HG03039 (cell line): ENCODE results near the gene CAMK1D.
"Not testable (repeated sequence)": the region's sequence is repeated elsewhere in the genome, so short reads cannot be mapped to it uniquely, and the experiment has no call there.

Experiments used
- ATAC-seq: cut with Tn5 transposase; IDR thresholded peaks from one replicate; pipeline ENCODE4 v1.9.1; 2021; ENCODE audit warnings: mild to moderate bottlenecking, moderate library complexity; ENCODE audit not compliant: unreplicated experiment

The CAMK1D gene

DNA sequence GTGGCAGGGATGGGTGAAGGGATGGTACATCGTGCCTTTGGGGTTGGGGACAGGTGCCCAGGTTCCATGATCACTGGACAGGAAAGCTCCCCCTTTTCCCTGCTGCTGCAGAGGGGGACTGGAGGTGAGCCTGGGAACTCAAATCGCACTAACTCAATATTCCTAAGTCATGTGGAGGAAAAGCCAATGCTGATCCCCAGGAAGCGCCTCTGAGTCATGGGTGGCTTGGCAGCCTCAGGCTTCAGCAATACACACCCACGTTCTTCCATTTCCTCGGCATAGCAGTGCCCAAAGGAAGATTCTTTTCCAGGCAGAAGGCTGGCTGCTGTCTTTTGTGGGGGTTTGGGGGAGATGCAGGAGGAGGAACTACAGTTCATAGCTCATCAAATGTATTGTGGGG, 486.4 kb downstream of the CAMK1D start:
- ATAC-seq: no peak

DNA sequence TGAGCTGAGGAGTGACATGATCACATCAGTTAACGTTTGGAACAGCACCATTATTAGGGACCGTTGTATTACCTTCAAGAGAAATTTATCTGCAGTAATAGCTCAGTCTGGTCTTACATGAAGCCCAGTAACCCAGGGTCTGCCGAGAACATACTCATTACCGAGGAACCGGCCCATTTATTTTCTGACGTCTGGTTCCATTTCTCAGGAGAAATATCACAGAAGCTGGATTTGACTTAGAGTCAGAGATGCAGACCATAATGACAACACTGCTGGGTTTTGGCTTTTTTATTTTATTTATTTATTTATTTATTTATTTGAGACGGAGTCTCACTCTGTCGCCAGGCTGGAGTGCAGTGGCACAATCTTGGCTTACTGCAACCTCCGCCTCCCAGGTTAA, 489.0 kb downstream of the CAMK1D start:
- no peak for ATAC-seq

DNA sequence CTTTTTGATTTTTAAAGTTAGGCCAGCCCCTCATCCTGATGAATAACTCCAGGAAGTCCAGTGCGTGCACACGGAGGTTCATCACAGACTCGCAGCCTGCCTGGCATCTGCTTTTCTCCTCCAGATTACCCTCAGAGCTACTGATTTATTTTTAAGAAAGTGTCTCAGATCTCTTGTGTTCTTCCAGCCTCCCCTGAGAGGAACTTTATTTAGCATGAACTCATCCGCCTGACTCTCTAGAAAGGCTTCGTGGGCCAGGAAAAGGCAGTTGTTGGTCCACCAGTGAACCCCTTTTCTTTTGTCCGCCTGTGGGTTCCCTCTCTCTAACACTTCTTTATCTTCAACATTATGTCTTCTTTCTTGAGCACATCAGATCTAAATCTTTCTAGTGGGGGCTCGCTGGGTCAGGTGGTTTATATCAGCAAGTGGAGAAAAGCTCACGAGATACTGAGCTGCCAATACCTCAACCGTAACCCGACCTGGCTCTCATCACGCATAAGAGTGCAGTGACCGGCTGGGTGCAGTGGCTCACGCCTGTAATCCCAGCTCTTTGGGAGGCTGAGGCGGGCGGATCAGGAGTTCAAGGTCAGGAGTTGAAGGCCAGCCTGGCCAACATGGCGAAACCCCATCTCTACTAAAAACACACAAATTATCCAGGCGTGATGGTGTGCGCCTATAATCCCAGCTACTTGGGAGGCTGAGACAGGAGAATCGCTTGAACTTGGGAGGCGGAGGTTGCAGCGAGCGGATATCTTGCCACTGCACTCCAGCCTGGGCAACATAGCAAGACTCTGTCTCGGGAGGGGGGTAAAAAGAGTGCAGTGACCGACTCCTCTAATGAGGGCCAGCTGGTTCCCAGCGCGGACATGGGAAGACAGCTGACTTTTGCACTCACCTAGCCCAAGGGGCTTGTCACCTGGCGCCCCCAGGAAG, 489.9 kb downstream of the CAMK1D start:
- ATAC-seq: no peak

DNA sequence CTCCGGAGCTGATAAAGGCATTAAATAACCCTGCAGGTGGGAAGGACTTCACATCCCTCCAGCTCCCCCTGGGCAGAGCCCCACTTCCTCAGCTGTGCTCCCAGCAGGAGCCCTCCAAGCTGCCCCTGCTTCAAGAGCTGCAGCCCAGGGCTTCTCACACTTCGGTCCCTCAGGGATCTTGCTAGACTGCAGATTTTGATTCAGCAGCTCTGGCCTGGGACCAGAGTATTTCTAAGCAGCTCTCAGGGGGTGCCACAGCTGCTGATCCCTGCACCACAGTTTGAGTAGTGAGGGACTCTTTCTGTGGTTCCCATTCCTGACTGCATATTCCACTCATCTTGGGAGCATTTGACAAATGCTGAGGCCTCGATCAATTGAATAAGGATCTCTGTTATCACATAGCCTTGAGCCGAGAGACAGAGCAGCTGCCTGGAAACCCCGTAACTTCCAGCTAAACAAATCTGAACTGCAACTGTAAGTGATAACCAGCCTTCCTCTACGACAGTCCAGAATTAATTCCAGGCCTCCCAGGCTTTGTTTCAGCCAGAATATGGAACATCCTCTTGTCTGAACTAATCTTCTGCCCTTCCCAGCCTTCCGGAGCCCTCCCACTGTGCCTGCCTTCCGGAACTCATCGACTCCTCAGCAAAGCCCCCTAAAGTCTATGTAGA, 490.7 kb downstream of the CAMK1D start:
- no peak for ATAC-seq

DNA sequence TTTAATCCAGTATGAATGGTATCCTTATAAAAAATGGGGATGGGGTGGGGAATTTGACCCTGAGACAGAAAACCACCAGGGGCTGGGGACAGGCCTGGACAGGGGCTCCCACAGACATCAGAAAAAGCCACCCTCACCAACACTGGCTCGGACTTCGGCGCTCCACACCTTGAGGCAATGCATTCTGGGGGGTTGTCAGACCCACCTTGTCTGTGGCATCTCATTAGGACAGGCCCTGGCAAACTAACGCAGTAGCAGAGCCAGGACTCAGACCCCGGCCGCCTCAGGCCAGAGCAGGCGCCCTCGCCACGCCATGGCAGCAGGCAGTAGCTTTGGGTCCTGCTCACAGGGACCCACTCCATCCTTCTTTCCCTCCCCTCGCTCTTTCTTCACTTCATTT, 492.1 kb downstream of the CAMK1D start:
- ATAC-seq: no peak

DNA sequence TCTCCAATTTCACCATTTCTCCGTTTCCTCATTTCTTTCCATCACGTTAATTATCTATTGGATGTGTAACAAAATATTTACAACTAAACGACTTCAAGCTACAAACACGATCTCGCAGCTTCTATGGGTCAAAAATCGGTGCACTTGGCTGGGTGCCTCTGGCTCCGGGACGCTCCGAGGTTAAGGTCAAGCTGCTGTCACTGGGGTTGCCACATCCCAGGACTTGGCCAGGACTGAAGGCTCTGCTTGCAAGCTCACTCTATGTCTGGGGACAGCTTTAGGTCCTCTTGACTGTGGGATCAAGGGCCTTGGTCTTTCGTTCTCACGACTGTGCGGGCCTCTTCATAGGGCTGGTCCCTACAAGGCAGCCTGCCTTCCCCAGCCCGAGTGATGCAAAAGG, 492.5 kb downstream of the CAMK1D start:
- ATAC-seq: no peak

DNA sequence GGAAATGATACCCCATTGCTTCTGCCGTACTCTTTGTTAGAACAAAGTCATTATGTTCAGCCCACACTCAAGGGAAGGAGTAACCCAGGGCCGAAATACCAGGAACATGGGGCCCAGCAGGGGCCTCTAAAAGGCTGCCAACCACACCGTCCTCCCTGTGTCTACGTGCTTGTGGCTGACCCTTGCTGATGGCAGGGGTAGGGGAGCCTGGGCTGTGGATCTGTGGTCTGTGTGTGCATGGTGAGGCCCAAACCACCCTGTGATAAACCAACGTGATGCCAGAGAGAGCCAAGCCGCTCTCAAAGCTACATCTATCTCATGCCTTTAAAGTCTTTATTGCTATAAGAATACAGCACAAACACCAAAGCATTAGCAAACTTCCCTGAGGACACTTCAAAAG, 493.0 kb downstream of the CAMK1D start:
- ATAC-seq: no peak

DNA sequence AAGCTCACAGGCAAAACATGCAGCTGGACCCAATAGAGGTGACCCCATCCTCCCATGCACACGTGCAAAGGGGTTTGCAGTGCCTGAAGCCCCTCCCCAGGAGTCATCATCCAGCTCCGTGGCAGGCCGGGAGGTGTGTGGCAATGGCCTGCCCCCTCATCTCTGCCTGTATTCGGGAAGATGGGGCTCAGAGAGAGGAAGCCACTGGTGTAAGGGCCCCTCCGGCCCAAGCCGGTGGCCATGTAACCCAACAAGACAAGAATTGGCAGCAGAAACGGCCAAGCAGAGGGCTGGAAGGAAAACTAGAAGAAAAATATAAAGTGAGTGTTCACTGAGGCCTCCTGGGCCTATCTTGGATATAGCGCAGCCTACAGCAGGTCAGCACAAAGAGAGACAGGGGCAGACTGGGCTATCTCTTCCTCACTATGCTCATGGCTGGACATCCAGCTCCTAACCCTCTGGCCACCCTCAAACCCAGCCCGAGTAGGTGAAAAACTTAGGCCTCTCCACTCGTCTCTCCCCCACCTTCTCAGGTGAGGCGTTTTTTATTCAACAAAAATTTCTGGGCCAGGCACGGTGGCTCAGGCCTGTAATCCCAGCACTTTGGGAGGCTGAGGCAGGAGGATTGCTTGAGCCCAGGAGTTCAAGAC, 494.1 kb downstream of the CAMK1D start:
- no peak for ATAC-seq

DNA sequence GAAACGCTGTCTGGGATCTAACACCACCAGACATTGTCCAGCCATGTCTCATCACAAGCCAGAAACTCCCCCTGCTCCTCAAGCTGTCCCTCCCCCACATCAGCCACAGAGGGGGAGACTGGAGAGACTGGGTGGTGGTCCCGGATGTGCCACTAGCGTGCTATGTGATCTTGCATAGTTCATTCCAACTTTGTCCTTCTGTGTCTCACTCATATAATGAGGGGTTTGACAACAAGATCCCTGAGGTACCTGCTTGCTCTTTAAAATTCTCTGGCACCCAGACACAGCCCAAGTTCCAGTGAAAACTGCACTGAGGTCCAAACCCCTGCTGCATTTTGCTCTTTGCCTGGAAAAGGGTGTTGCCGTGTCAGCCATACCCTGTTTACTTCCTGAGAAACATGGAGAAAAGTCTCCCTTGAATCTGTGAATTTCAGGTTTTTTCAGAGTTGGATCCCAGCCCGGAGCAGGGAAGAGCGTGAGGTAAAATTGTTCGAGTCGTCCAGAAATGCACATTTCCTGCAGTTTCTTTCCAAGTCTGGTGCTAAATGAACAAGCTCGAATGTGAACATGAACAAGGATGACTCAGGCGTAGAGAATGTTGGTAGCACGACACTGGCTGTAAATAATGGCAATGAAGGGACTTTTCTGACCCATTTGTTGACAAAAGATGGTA, 495.6 kb downstream of the CAMK1D start:
- ATAC-seq: no peak

DNA sequence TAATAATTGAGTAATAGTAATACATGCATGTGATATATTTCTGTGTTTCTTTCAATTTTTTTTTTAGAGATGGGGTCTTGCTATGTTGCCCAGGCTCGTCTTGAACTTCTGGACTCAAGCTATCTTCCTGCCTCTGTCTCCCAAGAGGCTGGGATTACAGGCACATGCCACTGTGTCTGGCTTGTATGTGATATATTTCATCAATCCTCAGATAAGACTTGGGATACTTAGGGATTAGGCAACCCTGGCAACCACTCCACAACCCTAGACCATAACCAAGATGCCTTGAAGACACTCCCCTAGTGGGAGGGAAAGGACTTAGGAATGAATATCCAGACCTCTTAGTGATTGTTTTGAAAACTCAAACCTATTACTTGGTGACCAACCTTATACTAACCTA, 497.4 kb downstream of the CAMK1D start:
- ATAC-seq: no peak

DNA sequence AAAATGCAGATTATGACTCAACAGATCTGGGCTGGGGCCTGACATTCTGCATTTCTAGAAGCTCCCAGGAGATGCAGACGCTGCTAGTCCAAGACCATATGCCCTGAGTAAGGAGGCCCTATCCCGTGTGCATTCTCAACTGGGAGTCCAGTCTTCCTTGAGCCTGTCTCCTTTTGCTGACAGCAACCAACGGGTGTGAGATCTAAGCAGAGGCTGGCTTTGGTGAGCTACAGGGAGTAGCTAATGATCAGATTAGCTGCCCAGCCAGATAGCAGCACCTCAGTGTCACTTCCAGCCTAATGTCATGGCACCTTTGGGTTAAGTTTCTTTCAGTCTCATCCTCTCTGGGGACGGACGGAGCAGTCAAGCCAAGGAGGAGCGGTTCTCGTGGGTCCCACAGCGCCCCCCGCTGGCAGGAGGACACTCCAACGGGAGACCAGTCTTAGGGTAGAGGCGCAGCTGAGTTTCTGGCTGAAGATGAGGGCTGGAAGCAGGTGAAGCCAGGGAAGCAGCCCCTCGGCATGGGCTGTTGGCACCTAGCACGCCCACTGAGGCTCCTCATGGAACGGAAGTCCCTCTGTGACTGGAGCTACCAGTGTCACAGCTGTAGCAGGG, 498.1 kb downstream of the CAMK1D start:
- no peak for ATAC-seq

DNA sequence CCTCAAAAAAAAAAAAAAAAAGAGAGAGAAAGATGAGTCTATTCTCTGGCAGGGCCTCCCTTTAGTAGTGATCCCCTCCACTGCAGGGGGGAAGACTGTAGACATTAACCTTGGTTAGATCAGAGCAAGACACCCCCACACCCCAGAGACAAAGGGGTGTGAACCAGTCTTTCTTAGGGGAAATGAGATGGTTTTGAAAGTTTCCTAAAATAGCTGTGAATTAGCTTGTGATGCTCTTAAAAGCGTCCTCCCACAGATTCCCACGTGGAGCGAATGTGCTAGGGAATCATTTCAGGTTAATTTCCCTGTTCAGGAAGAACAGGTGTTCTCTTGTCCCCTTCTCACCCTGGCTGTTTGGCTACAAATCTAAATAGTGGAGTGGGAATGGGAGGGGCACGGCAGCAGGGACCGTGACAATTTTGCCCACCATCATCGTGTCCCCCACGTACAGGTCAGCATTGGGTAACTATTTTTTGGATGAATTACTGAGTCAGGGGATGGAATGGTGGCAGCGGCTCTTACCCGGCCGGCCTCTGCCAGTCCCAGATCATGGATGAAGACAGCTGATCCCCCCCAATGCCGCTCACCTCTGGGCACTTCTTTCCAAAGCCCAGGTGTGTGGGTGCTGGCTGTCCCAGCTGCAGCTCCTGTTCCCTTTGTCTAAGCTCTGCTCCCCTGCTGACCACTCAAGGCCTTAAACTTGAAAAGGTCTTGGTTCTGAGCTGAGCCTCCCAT, 499.3 kb downstream of the CAMK1D start:
- no peak for ATAC-seq

DNA sequence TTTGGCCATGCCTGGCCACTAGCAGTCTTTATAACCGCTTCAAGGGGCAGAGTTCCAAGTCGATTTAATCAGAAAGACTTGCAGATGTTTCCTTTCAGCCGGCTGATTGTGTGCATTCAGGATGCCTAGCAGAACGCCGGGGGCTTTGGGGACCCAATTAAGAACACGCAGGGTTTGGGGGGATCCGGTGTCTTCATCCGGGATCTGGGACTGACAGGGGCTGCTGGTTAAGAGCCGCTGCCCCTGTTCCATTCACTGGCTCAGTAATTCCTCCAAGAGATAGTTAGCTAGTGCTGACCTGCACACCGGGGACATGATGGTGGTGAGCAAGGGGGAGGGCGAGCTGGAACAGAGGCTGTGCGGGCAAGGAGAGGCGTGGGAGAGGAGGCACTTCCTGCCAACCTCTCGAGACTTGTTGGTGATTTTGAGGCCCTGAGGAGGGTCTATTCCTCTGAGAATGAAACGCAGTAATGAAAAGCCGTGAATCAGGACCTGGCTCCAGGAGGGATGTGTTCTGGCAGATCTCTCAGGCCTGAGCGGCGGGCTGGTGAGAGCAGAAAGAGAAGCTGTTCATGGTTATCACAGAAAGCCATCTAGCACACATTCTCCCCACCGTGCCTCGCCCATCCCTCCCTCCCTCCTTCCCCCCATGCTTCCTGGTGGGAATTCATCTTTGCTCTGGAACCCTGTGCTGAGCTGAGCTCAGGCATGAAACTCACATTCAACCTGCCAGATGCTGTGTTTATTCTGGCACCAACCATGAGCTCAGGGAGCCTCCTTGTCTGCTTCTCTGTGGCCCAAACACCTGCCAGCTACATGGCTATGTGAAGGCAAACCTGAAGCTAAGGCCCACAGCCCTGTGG, 500.2 kb downstream of the CAMK1D start:
- ATAC-seq: no peak

DNA sequence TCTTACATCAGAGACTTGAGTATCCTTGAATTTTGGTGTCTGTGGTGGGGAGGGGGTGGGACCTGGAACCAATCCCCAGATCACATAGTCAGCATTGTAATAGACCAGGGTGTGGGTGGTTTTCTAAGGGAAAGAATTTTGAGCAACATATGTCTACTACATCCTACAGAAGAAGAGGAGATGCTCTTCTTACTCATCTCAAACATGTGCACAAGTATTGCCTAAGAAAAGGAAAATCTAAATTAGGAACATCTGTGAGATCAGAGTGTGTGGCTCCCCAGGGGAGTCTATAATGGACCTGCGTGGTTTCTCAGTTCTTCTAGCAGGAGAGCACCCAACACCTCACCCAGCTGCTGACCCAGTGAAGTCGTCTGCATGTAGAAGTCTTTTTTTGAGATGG, 503.3 kb downstream of the CAMK1D start:
- no peak for ATAC-seq

DNA sequence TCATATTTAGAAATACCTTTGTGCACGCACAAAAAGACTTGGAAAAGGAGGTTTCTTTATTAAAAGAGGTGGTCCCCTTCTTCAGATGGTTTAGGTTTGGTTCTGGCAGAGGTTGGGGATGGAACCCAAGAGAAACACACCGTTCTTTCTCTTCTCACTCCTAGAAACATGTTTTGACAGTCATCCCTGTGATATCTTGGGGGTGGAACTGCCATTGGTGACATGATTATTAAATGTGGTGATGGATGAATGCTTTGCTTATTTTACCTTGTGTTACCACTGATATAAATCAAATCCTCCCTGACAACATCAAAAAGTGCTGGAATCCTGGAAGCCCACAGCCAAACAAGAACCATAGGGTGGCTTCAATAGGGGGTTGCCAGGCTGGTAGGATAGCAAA, 505.6 kb downstream of the CAMK1D start:
- no peak for ATAC-seq

DNA sequence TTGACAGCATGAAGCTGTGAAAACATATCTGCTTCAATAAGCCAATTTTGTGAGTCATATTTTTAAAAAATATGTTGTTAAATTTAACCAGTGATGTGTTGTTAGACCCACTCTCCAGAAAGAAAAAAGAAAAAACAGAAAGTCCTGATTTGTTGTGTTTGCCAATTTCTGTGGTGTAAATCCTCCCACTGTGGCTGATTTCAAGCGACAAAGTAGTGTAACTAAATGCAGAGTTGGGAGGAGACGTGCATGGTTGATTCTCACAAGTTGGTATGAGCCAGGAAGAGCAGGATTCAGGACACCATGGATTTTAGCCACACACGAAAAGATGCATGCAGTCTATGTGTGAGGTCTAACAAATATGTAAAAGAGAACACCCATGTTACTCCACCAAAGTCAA, 513.1 kb downstream of the CAMK1D start:
- no peak for ATAC-seq

DNA sequence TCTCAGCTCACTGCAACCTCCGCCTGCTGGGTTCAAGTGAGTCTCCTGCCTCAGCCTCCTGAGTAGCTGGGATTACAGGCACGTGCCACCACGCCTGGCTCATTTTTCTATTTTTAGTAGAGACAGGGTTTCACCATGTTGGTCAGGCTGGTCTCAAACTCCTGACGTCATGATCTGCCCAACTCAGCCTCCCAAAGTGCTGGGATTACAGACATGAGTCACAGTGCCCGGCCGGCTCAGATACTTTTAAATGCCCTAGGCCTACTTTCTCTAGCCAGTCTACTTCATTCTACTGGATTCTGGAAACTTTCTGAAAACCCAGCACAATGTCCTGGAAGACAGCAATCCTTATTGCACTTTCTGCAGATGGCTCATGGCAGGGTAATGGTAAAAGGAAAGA, 516.2 kb downstream of the CAMK1D start:
- not testable (repeated sequence) for ATAC-seq

DNA sequence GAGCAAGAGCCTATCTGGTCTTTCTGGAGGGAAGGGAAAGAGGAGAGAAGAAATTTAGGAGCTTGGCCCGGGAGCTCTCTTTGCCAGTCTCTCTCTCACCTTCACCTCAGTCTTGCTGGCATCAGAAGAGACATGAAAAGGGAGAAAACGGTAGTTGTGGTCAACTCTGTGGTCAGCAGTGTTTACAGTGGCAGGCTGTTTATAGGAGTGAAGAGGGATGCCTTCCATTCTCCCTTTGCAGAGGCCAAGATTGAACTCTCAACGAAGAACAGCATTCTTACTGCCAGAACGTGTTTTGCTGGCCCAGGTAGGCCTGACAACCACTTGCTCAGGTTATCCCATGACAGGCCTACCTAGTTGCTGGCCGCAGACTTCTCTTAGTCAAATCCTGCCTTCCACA, 518.9 kb downstream of the CAMK1D start:
- ATAC-seq: no peak

DNA sequence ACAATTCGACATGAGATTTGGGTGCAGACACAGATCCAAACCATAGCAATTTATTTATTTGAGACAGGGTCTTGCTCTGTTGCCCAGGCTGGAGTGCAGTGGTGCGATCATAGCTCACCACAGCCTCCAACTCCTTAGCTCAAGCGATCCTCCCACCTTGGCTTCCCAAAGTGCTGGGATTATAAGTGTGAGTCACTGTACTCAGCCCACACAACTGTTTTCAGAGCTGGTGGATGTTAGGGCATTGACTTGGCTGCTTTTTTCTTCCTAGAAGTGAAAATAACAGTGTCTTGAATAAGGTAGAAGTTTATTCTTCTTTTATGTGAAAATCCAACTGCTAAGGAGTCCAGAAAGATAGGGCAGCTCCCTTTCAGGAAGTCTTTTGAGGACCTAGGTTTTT, 520.1 kb downstream of the CAMK1D start:
- ATAC-seq: no peak
